BJ (cell line): ENCODE measurements around the gene CUX1. TPM values are rescaled to one million over a fixed set of nuclear protein-coding genes. Genes with fewer than 3 reads are reported as not detected.

Experiments
- CTCF ChIA-PET: fragments of 350-600 bp; formaldehyde crosslinking; extraction: SDS; loops from one replicate; lab custom pipeline; 2021; ENCODE audit warnings: antibody characterized with exemption, inconsistent platforms; lab: Yijun Ruan, JAX
- POLR2A ChIA-PET: fragments of 300-600 bp; sonication (Branson Sonifier 250); formaldehyde crosslinking; extraction: SDS; loops from one replicate; lab custom pipeline; 2021; ENCODE audit warnings: antibody characterized with exemption; lab: Charles Lee
- DNase-seq: peaks from one replicate; pipeline ENCODE4 v3.0.0-alpha.2; 2011; ENCODE audit warnings: low read depth
- H3K27me3 ChIP-seq: 2 replicates; pipeline ENCODE4 v1.6.0; 2011; ENCODE audit warnings: low read length; ENCODE audit not compliant: control insufficient read depth, insufficient read depth
- H3K36me3 ChIP-seq: 2 replicates; pipeline ENCODE4 v1.5.1; 2011; ENCODE audit warnings: low read length; ENCODE audit not compliant: control insufficient read depth, insufficient read depth
- H3K4me3 ChIP-seq: 2 replicates; pipeline ENCODE4 v1.5.1; 2011; ENCODE audit warnings: low read depth, mild to moderate bottlenecking, control low read depth, low read length
- CTCF ChIP-seq: IDR thresholded peaks from 2 replicates; pipeline ENCODE4 v1.5.1; 2011; ENCODE audit warnings: low read depth, mild to moderate bottlenecking, control low read depth, inconsistent platforms, low read length, moderate library complexity; ENCODE audit not compliant: insufficient read depth
- polyA plus RNA-seq: library from polyadenylated mRNA; depleted of rRNA; stranded (reverse); fragments of >200 nt; gene quantifications from 2 replicates; pipeline ENCODE4 v1.2.3, GENCODE V29; 2011

The CUX1 gene
- polyA plus RNA-seq, 1 experiment = 36.5 TPM

- Histone ChIP-seq H3K27me3 (no peaks in the 10 kb centered on the region), H3K36me3 (no peaks in the 10 kb centered on the region), H3K4me3 (no peak overlapping the region)
- no peak for TF ChIP-seq CTCF
- POLR2A ChIA-PET = no interaction called here
- no peak for DNase-seq
- CTCF ChIA-PET = interaction anchor here (1.8 kb wide), 1 partner anchor 8 kb away, joined by 3 read pairs; no protein-coding TSS in a partner anchor
These were observed 182.7 kb downstream of the CUX1 start for GRCh38 chr7:102000123-102000522.

GRCh38 chr7:102004229-102004628, 186.8 kb downstream of the CUX1 start:
- no peak overlapping the region for H3K4me3 ChIP-seq
- no peak for DNase-seq
- H3K27me3 ChIP-seq = no peaks in the 10 kb centered on the region
- no peaks in the 10 kb centered on the region for H3K36me3 ChIP-seq
- TF ChIP-seq CTCF = no peak
- POLR2A ChIA-PET = no interaction called here
- CTCF ChIA-PET = no interaction called here

- no peaks in the 10 kb centered on the region for H3K36me3 ChIP-seq
- H3K27me3 ChIP-seq = no peaks in the 10 kb centered on the region
- no peak for TF ChIP-seq CTCF
- CTCF ChIA-PET = no interaction called here
- no peak for DNase-seq
- no peak overlapping the region for H3K4me3 ChIP-seq
- POLR2A ChIA-PET = no interaction called here
These were observed 187.4 kb downstream of the CUX1 start for GRCh38 chr7:102004848-102005247.

- no peak for DNase-seq
- H3K36me3 ChIP-seq = no peaks in the 10 kb centered on the region
- no peaks in the 10 kb centered on the region for H3K27me3 ChIP-seq
- POLR2A ChIA-PET = no interaction called here
- CTCF ChIA-PET = no interaction called here
- H3K4me3 ChIP-seq = no peak overlapping the region
- TF ChIP-seq CTCF = no peak
These were observed 188.6 kb downstream of the CUX1 start for GRCh38 chr7:102005933-102006480.

GRCh38 chr7:102006695-102007094, 189.3 kb downstream of the CUX1 start:
- DNase-seq = no peak
- ChIA-PET CTCF (no interaction called here), POLR2A (no interaction called here)
- Histone ChIP-seq H3K27me3 (no peaks in the 10 kb centered on the region), H3K36me3 (no peaks in the 10 kb centered on the region), H3K4me3 (no peak overlapping the region)
- no peak for TF ChIP-seq CTCF
